GM21367 (cell line): Measurements from ENCODE around the gene PLOD1.
"Not testable (repeated sequence)": the region's sequence is repeated elsewhere in the genome, so short reads cannot be mapped to it uniquely, and the experiment has no call there.

Source experiments
- ATAC-seq: cut with Tn5 transposase; IDR thresholded peaks from one replicate; pipeline ENCODE4 v1.9.1; 2021; ENCODE audit not compliant: unreplicated experiment

The PLOD1 gene

DNA sequence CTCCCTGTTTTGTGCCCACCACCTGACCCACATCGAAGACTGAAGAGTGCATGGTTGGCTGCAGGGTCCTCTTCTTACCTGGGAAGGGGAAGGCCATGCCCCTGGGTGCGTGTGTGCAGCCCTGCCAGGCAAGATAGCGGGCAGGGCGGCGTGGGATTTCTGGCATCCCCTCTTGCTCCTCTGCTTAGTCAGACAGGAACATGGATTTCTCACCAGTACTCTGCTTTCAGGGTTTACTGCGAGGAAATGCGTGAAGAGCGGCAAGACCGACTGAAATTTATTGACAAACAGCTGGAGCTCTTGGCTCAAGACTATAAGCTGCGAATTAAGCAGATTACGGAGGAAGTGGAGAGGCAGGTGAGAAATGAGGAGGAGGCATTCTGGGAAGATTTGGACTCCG lies 69.2 kb downstream of the PLOD1 start:
- ATAC-seq, result no peak

DNA sequence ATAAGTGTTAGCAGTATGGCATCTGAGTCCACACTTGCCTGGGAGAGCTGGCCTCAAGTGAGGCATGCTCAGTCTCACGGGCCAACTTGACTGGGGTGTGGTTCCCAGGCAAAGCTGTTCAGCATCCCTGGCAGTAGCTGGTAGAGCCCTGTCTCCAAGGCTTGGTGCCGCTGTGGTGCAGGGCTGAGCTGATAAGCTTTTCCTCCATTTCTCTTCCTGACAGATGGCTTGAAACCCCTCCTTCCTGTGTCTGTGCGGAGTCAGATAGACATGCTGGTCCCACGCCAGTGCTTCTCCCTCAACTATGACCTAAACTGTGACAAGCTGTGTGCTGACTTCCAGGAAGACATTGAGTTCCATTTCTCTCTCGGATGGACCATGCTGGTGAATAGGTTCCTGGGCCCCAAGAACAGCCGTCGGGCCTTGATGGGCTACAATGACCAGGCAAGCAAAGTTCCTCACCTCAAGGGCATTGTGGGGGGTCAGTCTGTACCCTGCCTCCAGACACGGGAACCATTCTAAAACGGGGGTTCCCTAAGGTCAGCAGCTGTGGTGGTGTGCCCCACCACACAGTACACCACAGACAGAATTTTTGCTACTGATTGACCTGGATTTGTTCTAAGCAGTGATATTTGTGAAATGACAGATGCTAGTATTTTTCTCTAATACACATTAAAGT lies 71.1 kb downstream of the PLOD1 start:
- ATAC-seq, result no peak

DNA sequence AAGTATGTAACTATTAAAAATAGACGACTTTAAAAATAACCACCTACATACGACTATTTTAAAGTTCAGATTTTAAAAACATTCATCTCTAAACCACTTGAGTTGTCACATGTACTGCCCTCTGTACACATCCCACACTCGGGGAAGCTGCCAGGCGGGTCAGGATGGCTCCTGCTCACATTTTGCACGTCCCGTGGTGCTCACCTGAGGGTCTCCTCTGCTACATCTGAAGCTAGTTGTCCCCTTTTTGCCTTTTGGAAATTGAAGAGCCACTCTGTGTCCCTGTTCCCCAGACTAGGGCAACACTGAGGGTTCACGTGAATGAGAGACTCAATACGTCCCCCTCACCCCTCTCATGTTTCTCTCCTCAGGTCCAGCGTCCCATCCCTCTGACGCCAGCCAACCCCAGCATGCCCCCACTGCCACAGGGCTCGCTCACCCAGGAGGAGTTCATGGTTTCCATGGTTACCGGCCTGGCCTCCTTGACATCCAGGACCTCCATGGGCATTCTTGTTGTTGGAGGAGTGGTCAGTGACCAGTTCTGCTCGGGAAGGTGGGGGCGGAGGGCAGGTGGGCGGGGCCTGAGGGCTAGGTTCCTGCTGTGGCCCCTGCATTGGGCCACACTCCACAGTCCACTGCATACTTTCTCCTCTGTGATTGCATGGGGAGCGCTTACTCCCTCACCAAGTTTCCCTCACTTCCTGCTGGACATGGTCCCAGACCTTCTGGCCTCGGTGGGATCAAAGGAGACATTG lies 71.8 kb downstream of the PLOD1 start:
- ATAC-seq, result no peak

DNA sequence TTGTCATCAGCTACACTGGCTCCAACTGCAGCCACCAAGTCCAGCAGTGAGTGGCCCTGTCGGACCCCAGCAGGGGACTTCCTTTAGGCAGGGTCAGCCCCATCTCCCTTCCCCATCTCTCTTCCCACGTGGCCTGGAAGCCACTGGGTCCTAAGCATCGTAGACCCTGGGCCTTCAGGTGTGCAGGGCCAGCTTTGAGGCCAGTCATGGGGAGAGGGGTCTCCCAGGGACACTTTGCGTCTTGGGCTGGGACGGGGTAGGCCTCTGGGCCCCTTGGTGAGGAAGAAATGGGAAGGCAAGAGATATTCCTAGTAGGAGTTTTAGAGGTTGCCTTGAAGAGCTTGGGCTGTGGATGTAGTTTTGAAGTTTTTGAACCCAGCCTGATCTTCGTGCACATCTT lies 72.7 kb downstream of the PLOD1 start:
- ATAC-seq, result no peak

DNA sequence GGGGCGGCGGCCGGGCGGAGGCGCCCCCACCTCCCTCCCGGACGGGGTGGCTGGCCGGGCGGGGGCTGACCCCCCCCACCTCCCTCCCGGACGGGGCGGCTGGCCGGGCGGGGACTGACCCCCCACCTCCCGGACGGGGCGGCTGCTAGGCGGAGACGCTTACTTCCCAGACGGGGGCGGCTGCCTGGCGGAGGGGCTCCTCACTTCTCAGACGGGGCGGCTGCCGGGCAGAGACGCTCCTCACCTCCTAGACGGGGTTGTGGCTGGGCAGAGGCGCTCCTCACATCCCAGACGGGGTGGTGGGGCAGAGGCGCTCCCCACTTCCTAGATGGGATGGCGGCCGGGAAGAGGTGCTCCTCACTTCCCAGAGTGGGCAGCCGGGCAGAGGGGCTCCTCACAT lies 73.8 kb downstream of the PLOD1 start:
- ATAC-seq, result not testable (repeated sequence)

DNA sequence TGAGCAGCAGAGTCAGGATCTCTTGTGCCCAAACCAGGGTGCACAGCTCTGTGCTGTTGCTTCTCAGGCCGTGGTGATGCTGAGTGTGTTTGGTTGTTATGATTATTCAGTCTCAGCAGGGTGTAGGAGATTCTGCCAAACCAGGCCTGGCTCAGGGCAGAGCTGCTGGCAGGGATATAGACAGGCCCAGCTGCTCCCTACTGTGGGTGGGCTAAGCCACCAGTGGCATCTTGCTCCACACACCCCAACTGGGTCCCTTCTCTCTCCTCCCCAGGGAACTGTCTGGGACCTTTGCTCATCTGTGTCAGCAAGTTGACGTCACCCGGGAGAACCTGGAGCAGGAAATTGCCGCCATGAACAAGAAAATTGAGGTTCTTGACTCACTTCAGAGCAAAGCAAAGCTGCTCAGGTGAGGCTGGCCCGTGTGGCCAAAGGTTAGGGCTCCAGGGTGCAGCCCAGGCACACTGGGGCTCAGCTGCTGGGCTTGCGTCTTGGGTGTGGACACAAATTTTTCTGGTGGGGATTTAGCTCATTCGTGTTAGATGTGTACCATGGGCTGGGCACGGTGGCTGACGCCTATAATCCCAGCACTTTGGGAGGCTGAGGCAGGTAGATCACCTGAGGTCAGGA lies 74.9 kb downstream of the PLOD1 start:
- ATAC-seq, result no peak

DNA sequence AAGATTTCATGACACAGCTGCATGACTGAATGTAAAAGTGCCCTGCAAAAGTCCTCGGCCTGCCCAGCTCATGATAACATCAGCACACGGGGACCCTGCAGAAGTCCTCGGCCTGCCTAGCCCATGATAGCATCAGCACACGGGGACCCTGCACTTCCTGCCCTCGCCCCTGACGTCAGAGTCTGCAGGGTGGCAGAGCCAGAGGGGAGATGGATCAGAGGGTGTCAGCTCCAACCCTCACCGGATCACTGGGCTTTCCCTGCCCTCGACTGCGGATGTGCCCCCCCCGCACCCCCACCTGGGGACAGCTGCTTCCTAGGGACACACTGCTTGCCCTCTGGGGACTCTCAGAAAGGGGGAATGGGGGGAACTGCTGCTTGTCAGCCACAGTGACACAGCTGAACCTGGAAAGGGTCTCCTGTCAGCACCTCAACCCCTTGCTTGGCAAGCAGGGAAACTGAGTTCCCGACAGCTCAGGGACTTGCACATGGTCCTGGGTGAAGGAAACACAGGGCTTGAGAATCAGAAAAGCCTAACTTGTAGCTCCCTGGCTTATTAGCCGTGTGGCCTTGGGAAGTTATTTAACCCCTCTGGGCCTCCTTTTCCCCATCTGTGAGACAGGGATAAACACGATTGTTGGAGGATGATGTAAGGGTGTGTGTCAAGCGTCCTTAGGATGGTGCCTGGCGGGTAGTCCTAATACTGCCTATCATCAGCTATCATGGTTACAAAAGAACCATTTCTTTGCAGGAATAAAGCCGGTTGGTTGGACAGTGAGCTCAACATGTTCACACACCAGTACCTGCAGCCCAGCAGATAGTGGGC lies 76.4 kb downstream of the PLOD1 start:
- ATAC-seq, result no peak

DNA sequence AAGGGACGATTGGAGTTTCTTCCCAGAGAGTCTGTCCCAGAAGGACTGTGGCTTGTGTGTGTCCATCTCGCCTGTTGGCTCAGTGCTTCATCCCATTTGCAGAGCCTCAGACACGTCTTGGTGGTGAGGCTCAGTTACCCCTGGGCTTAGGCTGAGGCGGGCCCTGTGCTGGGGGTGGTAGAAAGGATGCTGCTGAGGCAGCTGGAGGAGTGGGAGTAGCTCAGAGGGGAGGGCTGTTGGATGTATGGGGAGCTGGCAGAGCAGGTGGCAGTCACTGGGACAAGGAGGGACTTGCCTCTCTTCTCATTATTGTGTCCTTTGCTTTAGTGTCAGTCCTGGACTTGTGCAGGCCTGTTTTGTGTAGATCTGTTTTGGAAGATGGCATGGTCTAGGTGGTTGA lies 77.5 kb downstream of the PLOD1 start:
- ATAC-seq, result no peak

DNA sequence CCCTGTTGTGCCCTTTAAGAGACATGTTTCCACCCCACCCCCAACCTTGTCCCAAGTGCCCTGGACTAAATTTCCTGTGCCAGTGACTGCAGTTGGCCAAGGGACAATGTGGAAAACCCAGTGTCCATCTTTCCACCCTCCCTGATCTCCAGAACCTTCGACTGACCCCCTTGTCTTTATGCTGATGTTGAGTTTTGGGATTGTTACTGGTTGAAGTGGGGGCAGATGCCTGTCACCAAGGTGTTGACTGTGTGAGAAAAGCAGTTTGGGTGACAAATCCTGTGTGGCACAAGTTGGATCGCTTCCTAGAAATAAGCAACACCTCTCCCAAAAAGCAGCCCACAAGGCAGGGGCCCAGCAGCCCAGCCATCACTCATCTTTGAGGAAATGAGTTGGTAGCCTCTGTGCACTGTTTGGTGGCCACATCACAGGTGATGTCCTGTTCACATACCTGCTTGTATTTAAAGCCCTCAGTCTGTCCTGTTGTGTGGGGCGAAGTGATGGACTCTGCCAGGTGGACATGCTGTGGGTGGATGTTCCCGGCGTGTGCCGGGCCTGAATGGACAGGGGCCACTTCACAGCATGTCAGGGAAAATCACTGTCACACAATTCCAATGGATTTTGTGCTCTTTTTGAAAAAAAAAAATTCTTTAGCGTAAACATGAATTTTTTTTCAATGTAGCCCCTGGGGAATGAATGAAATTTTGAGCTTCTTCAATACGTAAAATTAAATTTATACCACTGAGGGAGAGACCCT lies 78.2 kb downstream of the PLOD1 start:
- ATAC-seq, result no peak

DNA sequence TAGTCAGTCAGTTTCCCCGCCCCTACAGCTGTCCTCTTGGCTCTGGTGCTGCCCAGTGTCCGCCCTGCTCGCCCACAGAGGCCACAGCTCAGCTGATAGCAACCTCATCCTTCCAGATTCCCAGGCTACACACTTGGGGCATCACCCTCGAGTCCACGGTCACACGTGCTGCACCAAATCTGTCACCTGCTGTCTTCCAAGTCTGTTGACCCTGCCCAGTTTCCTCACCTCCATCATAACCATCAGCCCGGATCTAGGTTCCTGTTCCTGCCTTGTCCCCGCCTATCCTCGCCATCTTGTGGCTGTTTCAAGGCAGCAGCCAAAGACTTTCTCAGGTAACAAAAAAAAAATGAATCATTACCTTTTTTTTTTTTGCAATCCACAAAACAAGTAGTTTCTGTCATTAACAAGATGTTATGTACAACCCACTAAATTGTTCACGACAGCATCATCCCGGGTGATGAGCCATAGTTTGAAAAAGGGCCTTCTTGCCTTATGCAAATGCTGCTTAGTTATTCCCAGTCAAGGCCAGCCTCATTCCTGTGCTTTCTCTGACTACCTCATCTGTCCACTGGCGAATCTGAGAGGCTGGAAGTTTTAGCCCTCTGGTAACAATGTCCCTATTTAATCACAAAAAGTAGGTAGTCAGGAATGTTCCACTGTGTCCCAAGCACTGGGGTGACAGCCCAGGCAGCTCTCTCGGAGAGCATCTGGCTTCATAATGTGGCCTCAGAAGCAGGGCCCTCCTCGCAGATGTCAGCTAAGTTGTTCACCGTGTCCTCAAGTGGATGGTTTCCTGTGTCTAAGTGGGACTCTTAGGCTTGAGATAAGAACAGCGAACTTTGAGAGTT lies 79.8 kb downstream of the PLOD1 start:
- no peak for ATAC-seq

DNA sequence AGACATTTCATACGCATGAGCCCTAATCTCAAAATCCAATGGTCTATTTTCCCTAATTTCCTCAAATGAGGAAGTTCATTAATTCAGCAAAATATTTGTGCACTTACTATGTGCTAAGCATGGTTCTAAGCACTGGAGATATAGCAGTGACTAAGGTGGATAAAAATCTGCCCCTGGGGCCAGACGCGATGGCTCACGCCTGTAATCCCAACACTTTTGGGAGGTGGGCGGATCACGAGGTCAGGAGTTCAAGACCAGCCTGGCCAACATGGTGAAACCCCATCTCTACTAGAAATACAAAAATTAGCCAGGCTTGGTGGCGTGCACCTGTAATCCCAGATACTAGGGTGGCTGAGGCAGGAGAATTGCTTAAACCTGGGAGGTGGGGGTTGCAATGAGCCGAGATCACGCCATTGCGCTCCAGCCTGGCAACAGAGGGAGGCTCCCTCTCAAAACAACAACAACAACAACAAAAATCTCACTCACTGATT lies 80.5 kb downstream of the PLOD1 start:
- ATAC-seq, result no peak

DNA sequence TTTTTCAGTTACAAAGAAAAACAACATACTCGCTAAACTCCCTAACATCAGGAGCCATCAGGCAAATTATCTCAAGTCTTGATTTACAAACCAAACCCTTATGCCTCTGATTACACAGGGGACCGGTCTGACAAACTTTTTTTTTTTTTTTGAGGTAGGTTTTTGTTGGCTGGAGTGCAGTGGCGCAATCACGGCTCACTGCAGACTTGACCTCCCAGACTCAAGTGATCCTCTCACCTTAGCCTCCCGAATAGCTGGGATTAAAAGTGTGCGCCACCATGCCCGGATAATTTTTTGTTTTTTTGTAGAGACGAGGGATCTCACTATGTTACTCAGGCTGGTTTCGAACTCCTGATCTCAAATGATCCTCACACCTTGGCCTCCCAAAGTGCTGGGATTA lies 81.0 kb downstream of the PLOD1 start:
- no peak for ATAC-seq

DNA sequence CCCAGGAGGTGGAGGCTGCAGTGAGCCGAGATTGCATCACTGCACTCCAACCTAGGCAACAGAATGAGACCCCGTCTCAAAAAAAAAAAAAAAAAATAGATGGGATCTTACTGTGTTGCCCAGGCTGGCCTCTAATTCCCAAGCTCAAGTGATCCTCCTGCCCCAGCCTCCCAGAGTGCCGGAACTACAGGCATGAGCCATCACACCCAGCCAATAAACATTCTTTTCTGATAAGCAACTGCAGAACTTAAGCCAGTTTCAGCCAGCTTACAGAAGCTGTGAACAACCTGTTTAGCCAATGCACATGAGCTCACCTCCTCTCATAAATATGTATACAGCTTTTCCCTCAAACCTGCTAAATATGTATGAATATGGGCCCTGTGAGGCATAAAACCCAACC lies 81.7 kb downstream of the PLOD1 start:
- no peak for ATAC-seq

DNA sequence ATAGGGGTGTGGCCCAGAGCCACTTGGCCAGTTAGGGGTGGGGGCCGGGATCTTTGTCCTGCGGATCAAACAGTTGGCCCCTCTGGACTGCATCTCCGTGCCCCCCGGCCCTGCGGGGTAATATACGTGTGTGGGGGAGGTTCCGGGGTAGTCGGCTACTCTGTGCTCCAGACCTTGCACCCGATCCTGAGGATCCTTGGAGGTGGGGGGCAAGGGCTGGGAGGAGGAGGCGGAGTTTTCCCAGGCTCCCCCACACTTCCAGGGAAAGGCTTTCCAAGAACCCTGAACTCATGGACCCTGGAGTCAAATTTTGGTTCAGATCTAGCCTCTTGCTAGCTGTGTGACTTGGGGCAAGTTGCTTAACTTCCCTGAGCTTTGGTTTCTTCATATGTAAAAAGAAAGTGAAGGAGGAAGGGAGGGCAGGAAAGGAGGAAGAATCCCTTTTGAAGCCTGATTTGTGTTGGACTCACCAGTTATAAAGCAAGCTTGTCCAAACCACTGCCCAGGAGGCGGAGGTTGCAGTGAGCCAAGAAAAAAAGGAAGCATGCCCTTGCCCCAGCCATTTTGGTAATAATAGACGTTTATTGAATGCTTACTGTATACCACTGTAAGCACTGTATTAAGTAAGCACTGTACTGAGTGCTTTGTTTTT lies 85.5 kb downstream of the PLOD1 start:
- no peak for ATAC-seq

DNA sequence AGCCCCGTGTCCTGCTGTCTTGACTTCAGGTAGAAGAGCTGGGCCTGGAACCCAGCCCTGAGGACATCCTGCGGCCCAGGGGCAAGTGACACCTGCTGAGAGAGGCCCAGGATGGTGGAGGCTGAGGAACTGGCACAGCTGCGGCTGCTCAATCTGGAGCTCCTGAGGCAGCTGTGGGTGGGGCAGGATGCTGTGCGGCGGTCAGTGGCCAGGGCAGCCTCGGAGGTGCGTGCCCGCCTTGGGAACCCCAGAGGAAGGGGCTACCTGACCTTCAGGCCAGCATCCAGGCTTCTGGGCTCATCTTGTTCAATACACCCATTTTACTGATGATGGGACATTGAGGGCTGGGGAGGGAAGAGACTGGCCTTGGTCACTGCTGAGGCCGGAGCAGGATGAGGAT lies 87.1 kb downstream of the PLOD1 start:
- no peak for ATAC-seq

DNA sequence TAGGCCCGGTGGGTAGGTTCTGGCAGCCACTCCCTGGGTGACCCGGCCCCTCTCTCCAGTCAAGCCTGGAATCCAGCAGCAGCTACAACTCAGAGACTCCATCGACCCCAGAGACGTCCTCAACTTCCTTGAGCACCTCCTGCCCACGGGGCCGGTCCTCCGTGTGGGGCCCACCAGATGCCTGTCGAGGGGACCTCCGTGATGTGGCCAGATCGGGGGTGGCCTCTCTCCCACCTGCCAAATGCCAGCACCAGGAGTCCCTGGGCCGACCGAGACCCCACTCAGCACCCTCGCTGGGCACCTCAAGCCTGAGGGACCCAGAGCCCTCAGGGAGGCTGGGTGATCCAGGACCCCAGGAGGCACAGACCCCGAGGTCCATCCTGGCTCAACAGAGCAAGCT lies 87.5 kb downstream of the PLOD1 start:
- no peak for ATAC-seq
